C4-2B (cell line): ENCODE data around the gene ZNRF1.

Experiments
- CTCF ChIP-seq: fragments of 450-650 bp; conservative IDR thresholded peaks from 2 replicates; pipeline ENCODE4 v1.5.1; 2017; ENCODE audit warnings: mild to moderate bottlenecking
- ZFX ChIP-seq: fragments of 450-650 bp; IDR thresholded peaks from 2 replicates; pipeline ENCODE4 v1.6.1; 2017

- TF ChIP-seq CTCF (no peak), ZFX (no peak)
Measured at GRCh38 chr16:75025761-75026160, 26.9 kb downstream of the ZNRF1 start.
